Neural cell (in vitro differentiated cells): ENCODE data around the gene NFATC3. TPM values are rescaled to one million over a fixed set of nuclear protein-coding genes. Genes with fewer than 3 reads are reported as not detected.
"Not testable (repeated sequence)": the region's sequence is repeated elsewhere in the genome, so short reads cannot be mapped to it uniquely, and the experiment has no call there.

Experiments used
- H2AFZ ChIP-seq: fragments of 200-600, 300-800 bp; sonication (generic), shearing (Covaris generic); 2 replicates; pipeline ENCODE4 v1.6.0; 2014; ENCODE audit warnings: low read depth, mild to moderate bottlenecking, antibody characterized with exemption, low read length, moderate library complexity
- H3F3A ChIP-seq: fragments of 200-600 bp; shearing (Covaris generic); 2 replicates; pipeline ENCODE4 v1.6.1; 2016; ENCODE audit warnings: mild to moderate bottlenecking, moderate library complexity, mixed read lengths, antibody characterized with exemption, low read length; ENCODE audit not compliant: insufficient read depth, poor library complexity, severe bottlenecking
- H3K27ac ChIP-seq: fragments of 200-600, 300-800 bp; sonication (generic), shearing (Covaris generic); 2 replicates; pipeline ENCODE4 v1.5.1; 2014; ENCODE audit warnings: mild to moderate bottlenecking, low read length, moderate library complexity
- H3K27me3 ChIP-seq: fragments of 300-800, 200-600 bp; sonication (generic), shearing (Covaris generic); 2 replicates; pipeline ENCODE4 v1.6.0; 2014; ENCODE audit warnings: mild to moderate bottlenecking, low read depth, low read length, moderate library complexity; ENCODE audit not compliant: insufficient read depth
- H3K36me3 ChIP-seq: fragments of 300-800, 200-600 bp; sonication (generic), shearing (Covaris generic); 2 replicates; pipeline ENCODE4 v1.5.1; 2014; ENCODE audit warnings: mild to moderate bottlenecking, antibody characterized with exemption, low read length, moderate library complexity; ENCODE audit not compliant: insufficient read depth
- H3K4me2 ChIP-seq: fragments of 300-800, 200-600 bp; sonication (generic), shearing (Covaris generic); 2 replicates; pipeline ENCODE4 v1.6.0; 2014; ENCODE audit warnings: mild to moderate bottlenecking, low read length
- H3K4me3 ChIP-seq: fragments of 300-800, 200-600 bp; sonication (generic), shearing (Covaris generic); 2 replicates; pipeline ENCODE4 v1.5.1; 2014; ENCODE audit warnings: mild to moderate bottlenecking, low read length, moderate library complexity
- H3K79me2 ChIP-seq: fragments of 200-600 bp; shearing (Covaris generic); replicated peaks from 2 replicates; pipeline ENCODE4 v1.6.0; 2014; ENCODE audit warnings: mild to moderate bottlenecking, low read length, moderate library complexity; ENCODE audit not compliant: insufficient read depth
- H3K9ac ChIP-seq: fragments of 300-800, 200-600 bp; sonication (generic), shearing (Covaris generic); 2 replicates; pipeline ENCODE4 v1.6.1; 2016; ENCODE audit warnings: mild to moderate bottlenecking, low read length, mixed read lengths
- H3K9me2 ChIP-seq: fragments of 200-600 bp; shearing (Covaris generic); 2 replicates; pipeline ENCODE4 v1.6.1; 2016; ENCODE audit warnings: mild to moderate bottlenecking, low read length, mixed read lengths; ENCODE audit not compliant: insufficient read depth
- H3K9me3 ChIP-seq: fragments of 200-600, 300-800 bp; sonication (generic), shearing (Covaris generic); 2 replicates; pipeline ENCODE4 v1.6.1; 2016; ENCODE audit warnings: mild to moderate bottlenecking, mixed run types, low read length, moderate library complexity, mixed read lengths
- H4K20me1 ChIP-seq: fragments of 200-600 bp; shearing (Covaris generic); 2 replicates; pipeline ENCODE4 v1.6.1; 2016; ENCODE audit warnings: mild to moderate bottlenecking, mixed run types; ENCODE audit not compliant: insufficient read depth
- CTCF ChIP-seq: fragments of 450-650 bp; IDR thresholded peaks from 2 replicates; pipeline ENCODE4 v1.5.1; 2014; ENCODE audit warnings: antibody characterized with exemption, mild to moderate bottlenecking, moderate library complexity; ENCODE audit not compliant: poor library complexity, severe bottlenecking
- EP300 ChIP-seq: fragments of 450-650 bp; conservative IDR thresholded peaks from 2 replicates; pipeline ENCODE4 v1.6.1; 2014; ENCODE audit warnings: antibody characterized with exemption, mild to moderate bottlenecking, moderate library complexity; ENCODE audit not compliant: poor library complexity, severe bottlenecking
- EZH2 ChIP-seq: fragments of 200-600, 300-800 bp; shearing (Covaris generic), sonication (generic); IDR thresholded peaks from 2 replicates; pipeline ENCODE4 v1.6.1; 2014; ENCODE audit warnings: antibody characterized with exemption, low read length, borderline replicate concordance, mild to moderate bottlenecking; ENCODE audit not compliant: insufficient read depth, poor library complexity, severe bottlenecking
- MXI1 ChIP-seq: fragments of 450-650 bp; conservative IDR thresholded peaks from 2 replicates; pipeline ENCODE4 v1.6.1; 2014; ENCODE audit warnings: antibody characterized with exemption, mild to moderate bottlenecking; ENCODE audit not compliant: poor library complexity, severe bottlenecking
- POLR2AphosphoS5 ChIP-seq: IDR thresholded peaks from 2 replicates; pipeline ENCODE4 v1.6.1; 2012
- RAD21 ChIP-seq: fragments of 450-650 bp; conservative IDR thresholded peaks from 2 replicates; pipeline ENCODE4 v1.6.1; 2014; ENCODE audit warnings: antibody characterized with exemption, mild to moderate bottlenecking, moderate library complexity
- REST ChIP-seq: IDR thresholded peaks from 2 replicates; pipeline ENCODE4 v1.6.1; 2012; ENCODE audit warnings: borderline replicate concordance
- SMC3 ChIP-seq: fragments of 450-650 bp; conservative IDR thresholded peaks from 2 replicates; pipeline ENCODE4 v1.6.1; 2014; ENCODE audit warnings: antibody characterized with exemption, mild to moderate bottlenecking, moderate library complexity; ENCODE audit not compliant: poor library complexity
- TAF1 ChIP-seq: IDR thresholded peaks from 2 replicates; pipeline ENCODE4 v1.6.1; 2012; ENCODE audit warnings: low read depth
- polyA plus RNA-seq: library from polyadenylated mRNA; depleted of rRNA; stranded (reverse); fragments of >200 nt; gene quantifications from 2 replicates; pipeline ENCODE4 v1.2.3, GENCODE V29; 2014

The NFATC3 gene
- polyA plus RNA-seq, 1 donor from 2014 or later, result 6.2 TPM

- H3K27ac ChIP-seq, result no peak overlapping the region
- no peak for TF ChIP-seq EP300
- TF ChIP-seq MXI1, result no peak
- TF ChIP-seq POLR2AphosphoS5, result no peak
- H3K79me2 ChIP-seq, result peaks cover 36% of the 10 kb centered on the region
- H3K4me2 ChIP-seq, result no peak overlapping the region
- H4K20me1 ChIP-seq, result no peaks in the 10 kb centered on the region
- H3K9me3 ChIP-seq, result peaks cover 6% of the 10 kb centered on the region
- H3K4me3 ChIP-seq, result no peak overlapping the region
- no peak overlapping the region for H2AFZ ChIP-seq
- H3K27me3 ChIP-seq, result no peaks in the 10 kb centered on the region
- no peaks in the 10 kb centered on the region for H3K36me3 ChIP-seq
- H3K9me2 ChIP-seq, result no peaks in the 10 kb centered on the region
- H3F3A ChIP-seq, result no peaks in the 10 kb centered on the region
- H3K9ac ChIP-seq, result no peak overlapping the region
These were observed 28.6 kb downstream of the NFATC3 start for GRCh38 chr16:68113765-68114240.

GRCh38 chr16:68114939-68115338 is 29.8 kb downstream of the NFATC3 start:
- H3K79me2 ChIP-seq, result peaks cover 33% of the 10 kb centered on the region
- not testable (repeated sequence) for H3K4me2 ChIP-seq, H4K20me1 ChIP-seq

GRCh38 chr16:68115851-68116250 is 30.7 kb downstream of the NFATC3 start:
- H2AFZ ChIP-seq, result no peak overlapping the region
- no peaks in the 10 kb centered on the region for H4K20me1 ChIP-seq
- peaks cover 33% of the 10 kb centered on the region for H3K79me2 ChIP-seq
- H3K4me3 ChIP-seq, result no peak overlapping the region
- no peaks in the 10 kb centered on the region for H3F3A ChIP-seq
- H3K9me3 ChIP-seq, result peaks cover 3% of the 10 kb centered on the region
- H3K4me2 ChIP-seq, result no peak overlapping the region
- H3K27ac ChIP-seq, result no peak overlapping the region
- no peak overlapping the region for H3K9ac ChIP-seq
- H3K36me3 ChIP-seq, result no peaks in the 10 kb centered on the region
- H3K9me2 ChIP-seq, result no peaks in the 10 kb centered on the region
- no peak for TF ChIP-seq TAF1
- no peak for TF ChIP-seq CTCF
- no peak for TF ChIP-seq SMC3
- no peak for TF ChIP-seq EP300
- TF ChIP-seq RAD21, result no peak
- TF ChIP-seq EZH2, result no peak
- TF ChIP-seq REST, result no peak
- TF ChIP-seq MXI1, result no peak
- H3K27me3 ChIP-seq, result no peaks in the 10 kb centered on the region

More at GRCh38 chr16:68114939-68115338, 29.8 kb downstream of the NFATC3 start:
- H3K9me3 ChIP-seq, H2AFZ ChIP-seq, H3K27me3 ChIP-seq, H3K9me2 ChIP-seq, H3K9ac ChIP-seq, H3K27ac ChIP-seq, H3K4me3 ChIP-seq, H3F3A ChIP-seq, H3K36me3 ChIP-seq: not testable (repeated sequence)
